ENCODE measurements around the gene RNU2-1. TPM values are rescaled to one million over a fixed set of nuclear protein-coding genes. Genes with fewer than 3 reads are reported as not detected.
"Not testable (repeated sequence)": the region's sequence is repeated elsewhere in the genome, so short reads cannot be mapped to it uniquely, and the experiment has no call there.

The RNU2-1 gene
- total RNA-seq (ENCODE audit: low replicate concordance), result not detected in 2 replicates

DNA sequence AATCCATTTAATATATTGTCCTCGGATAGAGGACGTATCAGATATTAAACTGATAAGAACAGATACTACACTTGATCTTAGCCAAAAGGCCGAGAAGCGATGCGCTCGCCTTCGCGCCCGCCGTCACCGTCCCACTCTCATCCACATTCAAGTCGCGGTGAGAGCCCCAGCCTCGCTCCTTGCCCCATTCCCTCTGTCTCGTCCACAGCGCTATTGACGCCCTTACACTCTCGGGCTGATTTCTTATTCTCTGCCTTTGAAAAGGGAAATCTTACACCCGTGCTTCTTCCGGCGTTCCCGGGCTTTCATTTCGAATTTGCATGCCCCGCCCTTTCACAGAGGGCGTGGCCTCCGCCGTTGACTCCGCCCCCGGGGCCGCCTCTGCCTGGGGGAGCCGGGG, at the start of gene RNU2-1:
Gene RNU2-1, minus strand, starts transcription at position 101 of the 400 bp plus-strand sequence.
- not testable (repeated sequence) for H3K4me3 ChIP-seq (ENCODE audit: low read depth, low read length); DNase-seq (ENCODE audit: low read depth)

DNA sequence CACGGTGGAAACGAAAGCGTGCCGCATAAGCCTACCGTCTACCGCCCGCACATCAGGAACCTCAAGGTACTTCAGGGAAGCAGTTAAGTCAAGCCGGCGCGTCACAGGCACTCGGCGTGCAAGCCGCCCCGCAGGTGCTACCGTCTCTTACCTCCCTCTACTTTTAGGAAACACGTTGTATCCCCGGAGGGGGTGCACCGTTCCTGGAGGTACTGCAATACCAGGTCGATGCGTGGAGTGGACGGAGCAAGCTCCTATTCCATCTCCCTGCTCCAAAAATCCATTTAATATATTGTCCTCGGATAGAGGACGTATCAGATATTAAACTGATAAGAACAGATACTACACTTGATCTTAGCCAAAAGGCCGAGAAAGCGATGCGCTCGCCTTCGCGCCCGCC, 39.1 kb upstream of the RNU2-1 start:
- DNase-seq (ENCODE audit: low read depth); H3K4me3 ChIP-seq (ENCODE audit: low read depth, low read length): not testable (repeated sequence)

DNA sequence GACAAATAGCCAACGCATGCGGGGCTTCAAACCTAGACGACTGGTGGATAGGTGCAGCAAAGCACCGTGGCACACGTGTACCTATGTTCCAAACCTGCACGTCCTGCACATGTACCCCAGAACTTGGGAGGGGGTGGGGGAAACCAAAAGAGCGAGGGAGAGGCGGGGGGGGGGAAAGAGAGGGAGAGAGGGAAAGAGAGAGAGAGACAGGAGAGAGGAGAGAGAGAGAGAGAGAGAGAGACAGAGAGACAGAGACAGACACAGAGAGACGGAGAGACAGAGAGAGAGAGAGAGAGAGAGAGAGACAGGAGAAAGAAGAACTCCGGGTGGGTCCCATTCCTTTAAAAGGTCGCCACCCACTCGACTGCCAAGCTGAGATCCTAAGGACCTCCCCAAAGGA, 38.7 kb upstream of the RNU2-1 start:
- not testable (repeated sequence) for DNase-seq (ENCODE audit: low read depth); H3K4me3 ChIP-seq (ENCODE audit: low read depth, low read length)

DNA sequence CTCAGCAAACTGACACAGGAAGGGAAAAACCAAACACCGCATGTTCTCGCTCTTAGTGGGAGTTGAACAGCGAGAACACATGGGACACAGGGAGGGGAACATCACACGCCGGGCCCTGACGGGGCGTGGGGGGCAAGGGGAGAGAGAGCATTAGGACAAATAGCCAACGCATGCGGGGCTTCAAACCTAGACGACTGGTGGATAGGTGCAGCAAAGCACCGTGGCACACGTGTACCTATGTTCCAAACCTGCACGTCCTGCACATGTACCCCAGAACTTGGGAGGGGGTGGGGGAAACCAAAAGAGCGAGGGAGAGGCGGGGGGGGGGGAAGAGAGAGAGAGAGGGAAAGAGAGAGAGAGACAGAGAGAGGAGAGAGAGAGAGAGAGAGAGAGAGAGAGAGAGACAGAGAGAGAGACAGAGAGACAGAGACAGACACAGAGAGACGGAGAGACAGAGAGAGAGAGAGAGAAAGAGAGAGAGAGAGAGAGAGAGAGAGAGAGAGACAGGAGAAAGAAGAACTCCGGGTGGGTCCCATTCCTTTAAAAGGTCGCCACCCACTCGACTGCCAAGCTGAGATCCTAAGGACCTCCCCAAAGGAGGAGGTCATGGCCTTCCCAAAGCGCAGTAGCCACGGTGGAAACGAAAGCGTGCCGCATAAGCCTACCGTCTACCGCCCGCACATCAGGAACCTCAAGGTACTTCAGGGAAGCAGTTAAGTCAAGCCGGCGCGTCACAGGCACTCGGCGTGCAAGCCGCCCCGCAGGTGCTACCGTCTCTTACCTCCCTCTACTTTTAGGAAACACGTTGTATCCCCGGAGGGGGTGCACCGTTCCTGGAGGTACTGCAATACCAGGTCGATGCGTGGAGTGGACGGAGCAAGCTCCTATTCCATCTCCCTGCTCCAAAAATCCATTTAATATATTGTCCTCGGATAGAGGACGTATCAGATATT, 37.1 kb upstream of the RNU2-1 start:
- not testable (repeated sequence) for DNase-seq (ENCODE audit: low read depth); H3K4me3 ChIP-seq (ENCODE audit: low read depth, low read length)

DNA sequence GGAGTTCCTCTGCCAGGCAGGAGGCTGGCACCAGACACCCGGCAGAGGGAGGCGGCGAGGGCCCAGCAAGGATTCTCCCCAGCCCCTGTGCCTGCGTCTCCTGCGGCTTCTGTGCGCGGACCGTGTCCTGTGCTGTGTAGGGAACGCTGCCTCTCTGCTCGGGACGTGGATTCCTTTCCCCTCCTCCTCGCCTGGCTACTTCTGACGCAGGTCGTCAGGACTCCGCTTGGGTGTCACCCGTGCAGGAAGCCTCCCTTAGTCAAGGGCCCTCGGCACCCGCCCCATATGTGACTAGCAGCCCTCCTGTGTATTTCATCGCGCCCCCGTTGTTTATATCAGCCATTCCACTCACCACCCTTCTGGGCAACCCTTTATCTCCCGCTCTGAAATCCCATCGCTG, 12.7 kb upstream of the RNU2-1 start:
- not testable (repeated sequence) for H3K4me3 ChIP-seq (ENCODE audit: low read depth, low read length); DNase-seq (ENCODE audit: low read depth)

DNA sequence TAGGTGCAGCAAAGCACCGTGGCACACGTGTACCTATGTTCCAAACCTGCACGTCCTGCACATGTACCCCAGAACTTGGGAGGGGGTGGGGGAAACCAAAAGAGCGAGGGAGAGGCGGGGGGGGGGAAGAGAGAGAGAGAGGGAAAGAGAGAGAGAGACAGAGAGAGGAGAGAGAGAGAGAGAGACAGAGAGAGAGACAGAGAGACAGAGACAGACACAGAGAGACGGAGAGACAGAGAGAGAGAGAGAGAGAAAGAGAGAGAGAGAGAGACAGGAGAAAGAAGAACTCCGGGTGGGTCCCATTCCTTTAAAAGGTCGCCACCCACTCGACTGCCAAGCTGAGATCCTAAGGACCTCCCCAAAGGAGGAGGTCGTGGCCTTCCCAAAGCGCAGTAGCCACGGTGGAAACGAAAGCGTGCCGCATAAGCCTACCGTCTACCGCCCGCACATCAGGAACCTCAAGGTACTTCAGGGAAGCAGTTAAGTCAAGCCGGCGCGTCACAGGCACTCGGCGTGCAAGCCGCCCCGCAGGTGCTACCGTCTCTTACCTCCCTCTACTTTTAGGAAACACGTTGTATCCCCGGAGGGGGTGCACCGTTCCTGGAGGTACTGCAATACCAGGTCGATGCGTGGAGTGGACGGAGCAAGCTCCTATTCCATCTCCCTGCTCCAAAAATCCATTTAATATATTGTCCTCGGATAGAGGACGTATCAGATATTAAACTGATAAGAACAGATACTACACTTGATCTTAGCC, 7.0 kb upstream of the RNU2-1 start:
- not testable (repeated sequence) for H3K4me3 ChIP-seq (ENCODE audit: low read depth, low read length); DNase-seq (ENCODE audit: low read depth)

DNA sequence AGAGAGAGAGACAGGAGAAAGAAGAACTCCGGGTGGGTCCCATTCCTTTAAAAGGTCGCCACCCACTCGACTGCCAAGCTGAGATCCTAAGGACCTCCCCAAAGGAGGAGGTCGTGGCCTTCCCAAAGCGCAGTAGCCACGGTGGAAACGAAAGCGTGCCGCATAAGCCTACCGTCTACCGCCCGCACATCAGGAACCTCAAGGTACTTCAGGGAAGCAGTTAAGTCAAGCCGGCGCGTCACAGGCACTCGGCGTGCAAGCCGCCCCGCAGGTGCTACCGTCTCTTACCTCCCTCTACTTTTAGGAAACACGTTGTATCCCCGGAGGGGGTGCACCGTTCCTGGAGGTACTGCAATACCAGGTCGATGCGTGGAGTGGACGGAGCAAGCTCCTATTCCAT, 5.8 kb upstream of the RNU2-1 start:
- not testable (repeated sequence) for H3K4me3 ChIP-seq (ENCODE audit: low read depth, low read length); DNase-seq (ENCODE audit: low read depth)

DNA sequence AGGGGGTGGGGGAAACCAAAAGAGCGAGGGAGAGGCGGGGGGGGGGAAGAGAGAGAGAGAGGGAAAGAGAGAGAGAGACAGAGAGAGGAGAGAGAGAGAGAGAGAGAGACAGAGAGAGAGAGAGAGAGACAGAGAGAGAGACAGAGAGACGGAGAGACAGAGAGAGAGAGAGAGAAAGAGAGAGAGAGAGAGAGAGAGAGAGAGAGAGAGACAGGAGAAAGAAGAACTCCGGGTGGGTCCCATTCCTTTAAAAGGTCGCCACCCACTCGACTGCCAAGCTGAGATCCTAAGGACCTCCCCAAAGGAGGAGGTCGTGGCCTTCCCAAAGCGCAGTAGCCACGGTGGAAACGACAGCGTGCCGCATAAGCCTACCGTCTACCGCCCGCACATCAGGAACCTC, 514 bp downstream of the RNU2-1 start:
- not testable (repeated sequence) for DNase-seq (ENCODE audit: low read depth); H3K4me3 ChIP-seq (ENCODE audit: low read depth, low read length)

DNA sequence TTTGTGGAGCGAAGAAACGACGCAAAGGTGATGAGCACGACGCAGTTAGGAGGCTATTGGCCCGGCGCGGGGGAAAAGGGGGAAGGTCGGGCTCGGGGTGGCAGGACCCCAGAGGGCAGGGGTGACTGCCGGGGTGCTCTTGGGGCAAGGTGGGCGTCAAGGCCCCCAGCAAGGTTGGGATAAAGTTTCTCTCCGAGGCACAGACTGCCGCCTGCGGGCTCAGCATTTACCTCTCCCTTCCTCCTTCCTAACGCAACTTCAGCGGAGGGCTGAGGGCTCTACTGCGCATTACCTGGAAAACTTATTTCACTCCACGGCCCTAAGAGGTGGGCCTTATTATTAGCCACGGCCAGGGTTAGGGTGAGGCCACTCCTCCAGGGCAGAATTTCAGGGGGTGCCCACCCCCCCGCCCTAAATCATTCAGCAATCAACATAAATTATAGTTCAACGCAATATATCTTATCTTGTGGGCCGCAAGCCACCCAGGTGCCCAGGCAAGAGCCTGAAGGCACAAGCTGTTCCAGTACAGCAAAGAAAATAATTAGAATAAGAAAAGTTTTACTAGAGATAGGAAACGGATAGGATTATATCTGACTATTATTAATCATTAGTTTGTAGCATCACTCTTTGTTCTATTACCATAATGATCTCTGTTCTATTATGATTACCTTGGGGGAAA, 1.6 kb downstream of the RNU2-1 start:
- DNase-seq (ENCODE audit: low read depth); H3K4me3 ChIP-seq (ENCODE audit: low read depth, low read length): not testable (repeated sequence)

DNA sequence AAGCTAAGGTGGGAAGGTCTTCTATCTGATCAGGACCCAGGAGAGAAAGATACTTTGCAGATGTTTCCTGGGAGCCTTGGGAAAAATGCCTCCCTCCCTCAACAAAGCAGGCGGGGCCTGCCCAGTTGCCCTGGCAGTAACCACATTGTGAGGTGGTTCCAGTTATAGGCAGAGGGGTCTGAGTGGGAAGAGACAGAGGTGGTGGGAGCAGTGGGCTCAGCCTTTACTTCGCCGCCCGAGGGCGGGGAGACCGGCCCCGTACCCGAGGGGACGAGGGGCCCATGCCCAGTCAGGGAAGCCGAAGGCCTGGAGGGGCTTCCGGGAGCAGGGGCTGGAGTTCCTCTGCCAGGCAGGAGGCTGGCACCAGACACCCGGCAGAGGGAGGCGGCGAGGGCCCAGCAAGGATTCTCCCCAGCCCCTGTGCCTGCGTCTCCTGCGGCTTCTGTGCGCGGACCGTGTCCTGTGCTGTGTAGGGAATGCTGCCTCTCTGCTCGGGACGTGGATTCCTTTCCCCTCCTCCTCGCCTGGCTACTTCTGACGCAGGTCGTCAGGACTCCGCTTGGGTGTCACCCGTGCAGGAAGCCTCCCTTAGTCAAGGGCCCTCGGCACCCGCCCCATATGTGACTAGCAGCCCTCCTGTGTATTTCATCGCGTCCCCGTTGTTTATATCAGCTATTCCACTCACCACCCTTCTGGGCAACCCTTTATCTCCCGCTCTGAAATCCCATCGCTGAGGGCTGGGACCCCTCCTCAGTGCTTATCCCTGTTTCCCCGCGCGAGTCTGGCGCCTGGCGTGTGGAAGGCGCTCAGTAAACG, 2.4 kb downstream of the RNU2-1 start:
- not testable (repeated sequence) for DNase-seq (ENCODE audit: low read depth); H3K4me3 ChIP-seq (ENCODE audit: low read depth, low read length)

DNA sequence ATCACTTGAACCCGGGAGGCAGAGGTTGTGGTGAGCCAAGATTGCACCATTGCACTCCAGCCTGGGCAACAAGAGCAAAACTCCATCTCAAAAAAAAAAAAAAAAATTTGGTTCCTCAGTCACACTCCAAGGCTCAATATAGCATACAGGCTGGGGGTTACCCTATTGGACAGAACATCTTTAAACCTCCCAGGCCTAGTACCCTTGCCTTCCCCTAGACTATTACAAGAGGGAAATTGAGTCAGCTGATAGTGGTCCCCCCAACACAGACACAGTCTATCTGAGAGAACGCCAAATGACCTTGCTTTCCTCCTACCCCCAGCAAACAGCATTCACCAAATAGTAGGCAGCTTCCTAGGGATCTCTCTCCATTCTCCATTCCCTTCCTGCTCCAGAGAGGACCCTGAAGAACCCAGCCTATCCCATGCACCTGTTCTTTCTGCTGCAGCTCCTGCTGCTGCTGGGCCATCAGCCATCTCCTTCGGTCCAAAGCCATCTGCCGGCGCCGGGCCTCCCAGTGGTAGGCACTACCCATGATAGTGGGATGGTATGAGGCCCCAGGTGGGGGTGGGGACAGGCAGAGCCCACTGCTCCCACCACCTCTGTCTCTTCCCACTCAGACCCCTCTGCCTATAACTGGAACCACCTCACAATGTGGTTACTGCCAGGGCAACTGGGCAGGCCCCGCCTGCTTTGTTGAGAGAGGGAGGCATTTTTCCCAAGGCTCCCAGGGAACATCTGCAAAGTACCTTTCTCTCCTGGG, 5.6 kb downstream of the RNU2-1 start, which contains the start of gene CCDC200:
Gene CCDC200, minus strand, starts transcription at position 604 of the 763 bp plus-strand sequence. Its CDS starts 69 bp downstream, at position 535.
- not testable (repeated sequence) for DNase-seq (ENCODE audit: low read depth); H3K4me3 ChIP-seq (ENCODE audit: low read depth, low read length)

DNA sequence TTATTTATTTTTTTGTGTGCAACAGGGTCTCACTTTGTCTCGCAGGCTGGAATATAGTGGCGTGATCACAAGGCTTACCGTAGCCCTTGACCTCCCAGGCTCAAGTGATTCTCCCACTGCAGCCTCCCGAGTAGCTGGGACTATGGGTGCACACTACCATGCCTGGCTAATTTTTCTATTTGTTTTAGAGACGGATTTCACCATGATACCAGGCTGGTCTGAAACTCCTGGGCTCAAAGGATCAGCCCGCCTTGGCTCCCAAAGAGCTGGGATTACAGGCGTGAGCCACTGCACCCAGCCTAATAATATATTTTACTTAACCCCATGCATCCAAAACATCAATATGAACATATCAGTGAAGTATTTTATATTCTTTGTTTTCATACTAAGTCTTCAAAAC, 7.4 kb downstream of the RNU2-1 start:
- TF ChIP-seq, protein P1, sequence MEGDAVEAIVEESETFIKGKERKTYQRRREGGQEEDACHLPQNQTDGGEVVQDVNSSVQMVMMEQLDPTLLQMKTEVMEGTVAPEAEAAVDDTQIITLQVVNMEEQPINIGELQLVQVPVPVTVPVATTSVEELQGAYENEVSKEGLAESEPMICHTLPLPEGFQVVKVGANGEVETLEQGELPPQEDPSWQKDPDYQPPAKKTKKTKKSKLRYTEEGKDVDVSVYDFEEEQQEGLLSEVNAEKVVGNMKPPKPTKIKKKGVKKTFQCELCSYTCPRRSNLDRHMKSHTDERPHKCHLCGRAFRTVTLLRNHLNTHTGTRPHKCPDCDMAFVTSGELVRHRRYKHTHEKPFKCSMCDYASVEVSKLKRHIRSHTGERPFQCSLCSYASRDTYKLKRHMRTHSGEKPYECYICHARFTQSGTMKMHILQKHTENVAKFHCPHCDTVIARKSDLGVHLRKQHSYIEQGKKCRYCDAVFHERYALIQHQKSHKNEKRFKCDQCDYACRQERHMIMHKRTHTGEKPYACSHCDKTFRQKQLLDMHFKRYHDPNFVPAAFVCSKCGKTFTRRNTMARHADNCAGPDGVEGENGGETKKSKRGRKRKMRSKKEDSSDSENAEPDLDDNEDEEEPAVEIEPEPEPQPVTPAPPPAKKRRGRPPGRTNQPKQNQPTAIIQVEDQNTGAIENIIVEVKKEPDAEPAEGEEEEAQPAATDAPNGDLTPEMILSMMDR (IDR thresholded peaks at IDR 0.05; ENCODE audit: insufficient read depth, low read length), result no peak
- H3K4me3 ChIP-seq (ENCODE audit: low read depth, low read length), result no peak overlapping the region
- DNase-seq (ENCODE audit: low read depth), result no peak
